GM19328 (cell line): Measurements from ENCODE around the gene IGF2BP3.

Source experiments
- ATAC-seq: cut with Tn5 transposase; IDR thresholded peaks from one replicate; pipeline ENCODE4 v1.9.1; 2021; ENCODE audit warnings: mild to moderate bottlenecking, moderate library complexity; ENCODE audit not compliant: unreplicated experiment

Gene IGF2BP3

DNA sequence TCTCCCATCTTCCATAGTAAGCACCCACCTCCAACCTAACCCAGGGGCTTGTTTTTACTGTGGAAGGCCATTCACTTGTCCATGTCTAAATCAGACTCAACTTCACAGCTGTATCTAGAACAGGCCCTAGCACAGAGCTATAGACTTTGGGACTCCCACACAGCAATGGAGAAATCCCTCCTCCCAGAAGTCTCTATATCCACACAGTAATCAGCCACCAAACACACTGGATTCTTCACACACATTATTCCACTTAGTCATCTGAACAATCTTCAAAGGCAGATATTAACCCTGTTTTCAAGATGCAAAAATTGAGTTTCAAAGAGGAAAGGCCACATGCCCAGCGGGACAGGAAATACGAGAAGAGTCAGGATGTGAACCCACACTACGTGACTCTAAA is 89.3 kb downstream of the IGF2BP3 start:
- no peak for ATAC-seq

DNA sequence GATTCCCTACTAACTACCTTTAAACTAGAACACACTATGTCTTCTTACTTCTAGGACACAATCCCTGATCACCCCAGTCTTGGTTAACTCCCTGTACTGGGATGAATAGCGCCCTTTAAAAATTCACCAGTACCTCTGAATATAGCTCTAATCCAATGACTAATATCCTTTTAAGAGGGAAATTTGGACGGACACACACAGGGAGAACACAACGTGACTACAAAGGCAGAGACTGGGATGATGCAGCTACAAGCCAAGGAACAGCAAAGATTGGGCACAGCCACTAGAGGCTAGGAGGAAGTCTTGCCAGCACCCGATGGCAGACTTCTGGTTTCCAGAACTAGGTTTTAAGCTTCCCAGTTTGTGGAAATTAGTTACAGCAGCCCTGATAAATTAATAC is 89.7 kb downstream of the IGF2BP3 start:
- no peak for ATAC-seq

- no peak for ATAC-seq
Observed at GRCh38 chr7:23378996-23379395, 91.3 kb downstream of the IGF2BP3 start.

GRCh38 chr7:23377134-23377533 is 93.2 kb downstream of the IGF2BP3 start:
- no peak for ATAC-seq

DNA sequence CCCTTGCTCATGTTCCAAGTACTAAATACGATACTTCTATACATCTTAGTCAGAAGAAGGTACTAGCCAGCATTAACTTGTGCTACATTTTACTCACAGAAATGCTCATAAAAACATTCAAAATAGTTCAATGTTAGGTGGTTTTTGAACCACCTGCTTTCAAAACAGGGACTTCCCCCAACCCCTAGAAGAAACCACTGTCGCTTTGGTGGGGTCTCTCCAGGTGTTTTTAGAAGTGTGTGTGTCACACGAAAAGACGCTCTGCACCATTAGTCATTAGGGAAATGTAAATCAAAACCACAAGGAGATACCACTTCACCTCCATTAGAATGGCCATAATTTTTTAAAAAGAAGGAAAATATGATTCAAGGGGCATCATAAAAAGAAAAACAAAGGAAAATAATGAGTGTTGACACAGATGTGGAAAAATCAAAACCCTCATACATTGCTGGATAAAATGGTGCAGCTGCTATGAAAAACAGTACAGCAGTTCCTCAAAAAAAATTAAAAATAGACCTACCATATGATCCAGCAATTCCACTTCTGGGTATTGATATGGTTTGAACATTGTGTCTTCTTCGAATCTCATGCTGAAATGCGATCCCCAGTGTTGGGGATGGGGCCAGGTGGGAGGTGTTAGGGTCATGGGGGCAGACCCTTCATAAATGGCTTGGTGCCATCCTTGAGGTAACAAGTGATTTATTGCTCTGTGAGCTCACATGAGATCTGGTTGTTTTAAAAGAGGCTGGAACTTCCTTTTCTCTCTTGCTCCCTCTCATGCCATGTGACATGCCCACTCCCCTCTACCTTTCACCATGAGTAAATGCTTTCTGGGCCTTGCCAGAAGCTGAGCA is 96.9 kb downstream of the IGF2BP3 start:
- peak; percentile 68 for ATAC-seq

GRCh38 chr7:23372611-23373010 is 97.7 kb downstream of the IGF2BP3 start:
- ATAC-seq = no peak

- ATAC-seq = no peak
Observed at GRCh38 chr7:23371654-23372053, 98.6 kb downstream of the IGF2BP3 start.

- ATAC-seq = no peak
Observed at GRCh38 chr7:23369695-23370404, 100.4 kb downstream of the IGF2BP3 start.

- no peak for ATAC-seq
Observed at GRCh38 chr7:23369100-23369499, 101.2 kb downstream of the IGF2BP3 start.

- ATAC-seq = no peak
Observed at GRCh38 chr7:23358152-23358674, 112.1 kb downstream of the IGF2BP3 start.

DNA sequence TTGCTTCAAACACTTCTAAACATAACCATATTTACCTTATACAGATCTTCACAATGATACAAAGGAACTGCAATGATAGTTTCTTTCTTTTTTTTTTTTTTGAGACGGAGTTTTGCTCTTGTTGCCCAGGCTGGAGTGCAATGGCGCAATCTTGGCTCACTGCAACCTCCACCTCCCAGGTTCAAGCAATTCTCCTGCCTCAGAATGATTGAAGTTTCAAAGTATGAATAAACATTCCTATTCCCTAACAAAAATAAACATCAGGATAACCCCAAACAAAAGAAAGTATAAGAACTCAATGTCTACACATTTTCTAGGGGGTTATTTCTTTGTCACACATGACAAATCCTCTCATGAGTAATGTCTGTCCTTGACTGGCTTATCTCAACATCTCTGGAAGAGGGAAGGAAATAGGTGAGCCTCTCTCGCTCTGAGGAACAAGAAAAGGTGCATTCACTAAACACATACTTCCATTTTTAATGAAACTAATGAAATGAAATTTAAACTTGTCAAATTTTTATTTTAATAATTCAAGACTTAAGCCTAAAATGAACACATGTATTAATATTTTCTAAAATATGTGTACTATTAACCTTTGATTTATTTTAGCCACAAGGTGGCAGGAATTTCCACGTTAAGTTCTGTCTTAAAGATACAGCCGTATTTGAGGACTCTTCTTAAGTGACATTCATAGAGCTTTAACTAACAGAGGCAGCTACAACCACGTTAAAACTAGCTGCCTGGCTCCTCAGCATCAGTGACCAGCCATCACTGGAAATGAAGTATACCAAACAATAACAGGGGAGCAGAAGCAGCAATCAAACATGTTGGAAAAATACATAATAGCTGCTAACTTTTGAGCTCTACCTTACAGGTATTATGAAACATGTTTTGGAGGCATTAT is 112.8 kb downstream of the IGF2BP3 start:
- ATAC-seq = no peak

GRCh38 chr7:23356726-23357125 is 113.6 kb downstream of the IGF2BP3 start:
- ATAC-seq = no peak

DNA sequence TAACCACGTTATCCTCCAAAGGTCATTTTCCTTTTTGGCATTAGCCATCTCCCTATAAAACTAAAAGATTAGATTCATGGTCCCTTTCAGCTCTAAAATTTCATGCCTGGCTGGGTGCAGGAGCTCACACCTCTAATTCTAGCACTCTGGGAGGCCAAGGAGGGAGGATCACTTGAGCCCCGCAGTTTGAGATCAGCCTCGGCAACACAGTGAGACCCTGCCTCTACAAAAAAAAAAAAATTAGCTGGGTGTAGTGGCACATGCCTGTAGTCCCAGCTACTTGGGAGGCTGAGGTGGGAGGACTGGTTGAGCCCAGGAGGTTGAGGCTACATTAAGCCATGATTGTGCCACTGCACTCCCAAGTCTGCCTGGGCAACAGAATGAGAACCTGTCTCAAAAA is 114.1 kb downstream of the IGF2BP3 start:
- ATAC-seq = no peak

DNA sequence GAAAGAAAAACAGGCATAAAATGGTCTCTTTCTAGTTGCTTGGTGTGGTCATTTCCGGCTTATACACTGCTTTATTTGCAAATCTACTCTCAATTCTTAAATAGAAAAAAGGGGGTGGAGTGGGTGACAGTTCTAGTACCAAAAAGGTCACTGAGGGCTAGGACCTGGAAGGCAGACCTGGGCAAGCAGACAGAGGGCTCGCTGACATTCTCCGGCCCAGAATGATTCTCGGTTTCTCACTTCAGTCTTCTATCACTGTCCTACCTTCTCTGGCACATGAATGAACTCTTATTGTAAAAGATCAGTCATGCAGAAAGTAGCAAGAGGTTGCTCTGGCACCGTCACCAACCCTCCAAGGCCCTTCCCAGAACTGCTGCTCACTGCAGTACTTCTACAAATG is 117.1 kb downstream of the IGF2BP3 start:
- ATAC-seq = no peak

GRCh38 chr7:23350466-23350865 is 119.8 kb downstream of the IGF2BP3 start:
- ATAC-seq = no peak

GRCh38 chr7:23349484-23350157 is 120.7 kb downstream of the IGF2BP3 start:
- ATAC-seq = no peak

- no peak for ATAC-seq
Observed at GRCh38 chr7:23347682-23348180, 122.6 kb downstream of the IGF2BP3 start.

- no peak for ATAC-seq
Observed at GRCh38 chr7:23347033-23347681, 123.1 kb downstream of the IGF2BP3 start.

DNA sequence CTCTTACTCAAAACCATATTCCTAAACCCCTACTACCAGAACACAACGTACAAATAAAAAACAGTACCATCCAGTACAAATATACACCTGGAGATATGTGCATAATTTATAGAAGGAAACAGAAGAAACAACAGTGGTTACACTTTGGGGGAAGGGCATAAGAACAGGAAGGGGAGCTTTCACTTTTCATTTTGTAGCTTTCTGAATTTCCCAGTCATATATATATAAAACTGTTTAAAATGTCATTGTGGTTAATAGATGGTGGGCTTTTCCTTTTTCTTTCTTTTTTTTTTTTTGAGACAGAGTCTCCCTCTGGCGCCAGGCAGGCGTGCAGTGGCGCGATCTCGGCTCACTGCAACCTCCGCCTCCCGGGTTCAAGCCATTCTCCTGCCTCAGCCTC is 124.0 kb downstream of the IGF2BP3 start:
- no peak for ATAC-seq

GRCh38 chr7:23345601-23346000 is 124.7 kb downstream of the IGF2BP3 start:
- no peak for ATAC-seq
